H1 (cell line): Measurements from ENCODE around the gene ZNF367. TPM values are rescaled to one million over a fixed set of nuclear protein-coding genes. Genes with fewer than 3 reads are reported as not detected.

Experiments
- CTCF ChIA-PET: fragments of 300-600 bp; sonication (Branson Sonifier 250); formaldehyde crosslinking; loops from one replicate; lab custom pipeline; 2021; ENCODE audit not compliant: partially characterized antibody; lab: Charles Lee
- POLR2A ChIA-PET: fragments of 300-600 bp; sonication (Branson Sonifier 250); formaldehyde crosslinking; loops from one replicate; lab custom pipeline; 2021; ENCODE audit warnings: inconsistent platforms; ENCODE audit not compliant: partially characterized antibody; lab: Charles Lee
- DNase-seq, 2 experiments: peaks; one replicate each; pipeline versions ENCODE4 v3.0.0 to v3.0.0-alpha.2; 2010 to 2022; ENCODE audit warnings: low spot score in 2 of 2, low read depth in 1 of 2, mixed read lengths in 1 of 2
- FAIRE-seq: peaks from 2 replicates; lab custom pipeline; 2011; peaks lifted over from hg19 to GRCh38; lab: Jason Lieb, UNC
- H2AFZ ChIP-seq: 2 replicates; pipeline ENCODE4 v1.8.1; 2012; ENCODE audit warnings: low read length, inconsistent platforms
- H2AK5ac ChIP-seq: 2 replicates; pipeline ENCODE4 v1.6.1; 2013; ENCODE audit warnings: low read depth, low read length
- H2BK120ac ChIP-seq: replicated peaks from 2 replicates; pipeline ENCODE3; 2013; ENCODE audit warnings: low read depth, low read length, inconsistent platforms
- H2BK12ac ChIP-seq: 2 replicates; pipeline ENCODE4 v1.6.1; 2013; ENCODE audit warnings: low read depth, low read length
- H2BK15ac ChIP-seq: 2 replicates; pipeline ENCODE4 v1.6.1; 2013; ENCODE audit warnings: low read length
- H2BK20ac ChIP-seq: 2 replicates; pipeline ENCODE4 v1.6.1; 2013; ENCODE audit warnings: low read length
- H2BK5ac ChIP-seq: 2 replicates; pipeline ENCODE4 v1.6.1; 2013; ENCODE audit warnings: low read depth, low read length
- H3K14ac ChIP-seq: 2 replicates; pipeline ENCODE4 v1.6.1; 2013; ENCODE audit warnings: inconsistent platforms; ENCODE audit not compliant: insufficient read length
- H3K18ac ChIP-seq: 2 replicates; pipeline ENCODE4 v1.6.1; 2013; ENCODE audit warnings: low read length; ENCODE audit errors: extremely low read depth
- H3K23ac ChIP-seq: 2 replicates; pipeline ENCODE4 v1.6.1; 2013; ENCODE audit warnings: inconsistent platforms; ENCODE audit not compliant: insufficient read length
- H3K23me2 ChIP-seq: 2 replicates; pipeline ENCODE4 v1.6.1; 2013; ENCODE audit warnings: low read depth, low read length
- H3K27ac ChIP-seq: 2 replicates; pipeline ENCODE4 v1.6.1; 2011; ENCODE audit warnings: low read depth, low read length, inconsistent platforms
- H3K27me3 ChIP-seq, 4 experiments: replicated peaks in 1 of 4; 1 replicate in 1 of 4; 2 replicates in 3 of 4; pipeline versions ENCODE4 v1.6.1 to v1.8.1; 2011 to 2013; ENCODE audit warnings: low read length in 3 of 4, mild to moderate bottlenecking in 3 of 4, inconsistent platforms in 2 of 4, mixed read lengths in 2 of 4, moderate library complexity in 1 of 4; ENCODE audit not compliant: control insufficient read depth in 3 of 4, insufficient read depth in 3 of 4; ENCODE audit errors: extremely low read depth in 1 of 4
- H3K36me3 ChIP-seq, 4 experiments: 2 replicates each; pipeline versions ENCODE4 v1.6.1 to v1.8.1; 2011 to 2013; ENCODE audit warnings: mild to moderate bottlenecking in 4 of 4, low read length in 3 of 4, moderate library complexity in 2 of 4, control low read depth in 1 of 4, inconsistent platforms in 1 of 4; ENCODE audit not compliant: insufficient read depth in 4 of 4, control insufficient read depth in 2 of 4
- H3K4ac ChIP-seq: replicated peaks from 2 replicates; pipeline ENCODE3; 2013; ENCODE audit warnings: low read length, low read depth, mixed read lengths, inconsistent platforms; ENCODE audit not compliant: insufficient read length
- H3K4me1 ChIP-seq, 4 experiments: replicated peaks in 1 of 4; 1 replicate in 1 of 4; 2 replicates in 3 of 4; pipeline versions ENCODE4 v1.6.1 to v1.8.1; 2011 to 2013; ENCODE audit warnings: low read length in 3 of 4, inconsistent platforms in 2 of 4, mixed read lengths in 1 of 4; ENCODE audit not compliant: insufficient read depth in 4 of 4, control insufficient read depth in 3 of 4
- H3K4me2 ChIP-seq, 2 experiments: 2 replicates each; pipeline versions ENCODE4 v1.6.1 to v1.8.1; 2011 to 2013; ENCODE audit warnings: low read depth in 2 of 2, low read length in 2 of 2, control low read depth in 1 of 2, inconsistent platforms in 1 of 2, mild to moderate bottlenecking in 1 of 2; ENCODE audit not compliant: insufficient read depth in 1 of 2
- H3K4me3 ChIP-seq, 4 experiments: fragments of 200-600, 300-600 bp in 1 of 4; sonication (generic), shearing (Covaris generic), sonication (Bioruptor Twin) in 1 of 4; 2 replicates each; pipeline versions ENCODE4 v1.5.1 to v1.8.1; 2011 to 2016; ENCODE audit warnings: low read length in 4 of 4, low read depth in 3 of 4, control low read depth in 2 of 4, inconsistent platforms in 2 of 4, mild to moderate bottlenecking in 2 of 4, mixed read lengths in 1 of 4, moderate library complexity in 1 of 4; ENCODE audit not compliant: insufficient read depth in 2 of 4; ENCODE audit errors: extremely low read depth in 1 of 4
- H3K56ac ChIP-seq: replicated peaks from 2 replicates; pipeline ENCODE3; 2013; ENCODE audit warnings: low read depth, mild to moderate bottlenecking, mixed read lengths, low read length, inconsistent platforms; ENCODE audit not compliant: insufficient read length
- H3K79me1 ChIP-seq: 2 replicates; pipeline ENCODE4 v1.6.1; 2013; ENCODE audit warnings: low read depth, low read length, control low read depth
- H3K79me2 ChIP-seq, 2 experiments: 2 replicates each; pipeline versions ENCODE4 v1.6.1 to v1.8.1; 2012 to 2013; ENCODE audit warnings: low read length in 2 of 2, mild to moderate bottlenecking in 2 of 2, inconsistent platforms in 1 of 2; ENCODE audit not compliant: insufficient read depth in 2 of 2, control insufficient read depth in 1 of 2
- H3K9ac ChIP-seq, 4 experiments: replicated peaks in 1 of 4; 1 replicate in 1 of 4; 2 replicates in 3 of 4; pipeline versions ENCODE4 v1.6.1 to v1.8.1; 2011 to 2013; ENCODE audit warnings: low read depth in 3 of 4, low read length in 3 of 4, control low read depth in 2 of 4, mild to moderate bottlenecking in 2 of 4, moderate library complexity in 2 of 4, inconsistent platforms in 1 of 4; ENCODE audit errors: extremely low read depth in 1 of 4
- H3K9me3 ChIP-seq, 2 experiments: 2 replicates each; pipeline versions ENCODE4 v1.6.1 to v1.8.1; 2012 to 2013; ENCODE audit warnings: mild to moderate bottlenecking in 2 of 2, moderate library complexity in 2 of 2, control low read depth in 1 of 2, inconsistent platforms in 1 of 2, low read depth in 1 of 2, low read length in 1 of 2, mixed read lengths in 1 of 2; ENCODE audit not compliant: insufficient read depth in 2 of 2
- H4K20me1 ChIP-seq, 2 experiments: replicated peaks in 1 of 2; 2 replicates each; pipeline versions ENCODE3 to v1.8.1; 2011 to 2013; ENCODE audit warnings: inconsistent platforms in 2 of 2, low read length in 2 of 2, mild to moderate bottlenecking in 1 of 2; ENCODE audit not compliant: insufficient read depth in 2 of 2, control insufficient read depth in 1 of 2
- H4K5ac ChIP-seq: 2 replicates; pipeline ENCODE4 v1.6.1; 2013; ENCODE audit warnings: low read length, low read depth, mixed read lengths, inconsistent platforms; ENCODE audit not compliant: insufficient read length
- H4K8ac ChIP-seq: 2 replicates; pipeline ENCODE4 v1.8.0; 2013; ENCODE audit warnings: mild to moderate bottlenecking, moderate library complexity, low read length, inconsistent platforms; ENCODE audit not compliant: insufficient read depth; ENCODE audit errors: extremely low read depth
- H4K91ac ChIP-seq: replicated peaks from 2 replicates; pipeline ENCODE3; 2013; ENCODE audit warnings: low read length, mixed read lengths, inconsistent platforms; ENCODE audit not compliant: insufficient read length
- ASH2L ChIP-seq: fragments of 200-600, 300-600 bp; sonication (generic); IDR thresholded peaks from one replicate; pipeline ENCODE4 v1.7.1; 2017; ENCODE audit warnings: low read length
- CEBPB ChIP-seq: IDR thresholded peaks from 2 replicates; pipeline ENCODE4 v1.6.1; 2012; ENCODE audit warnings: low read depth, low read length
- EGR1 ChIP-seq: IDR thresholded peaks from 2 replicates; pipeline ENCODE4 v1.6.1; 2011; ENCODE audit warnings: low read depth, low read length, borderline replicate concordance
- GABPA ChIP-seq: IDR thresholded peaks from 2 replicates; pipeline ENCODE4 v1.6.1; 2011; ENCODE audit warnings: mild to moderate bottlenecking, low read length, moderate library complexity, borderline replicate concordance; ENCODE audit not compliant: insufficient read depth
- HDAC6 ChIP-seq: IDR thresholded peaks from one replicate; pipeline ENCODE4 v1.7.1; 2012; ENCODE audit warnings: low read depth, mild to moderate bottlenecking, inconsistent platforms, low read length, moderate library complexity
- NANOG ChIP-seq: IDR thresholded peaks from 2 replicates; pipeline ENCODE4 v1.6.1; 2011; ENCODE audit warnings: low read length, low read depth, mild to moderate bottlenecking, inconsistent platforms; ENCODE audit not compliant: insufficient read depth, poor library complexity, severe bottlenecking
- NRF1 ChIP-seq: IDR thresholded peaks from 2 replicates; pipeline ENCODE4 v1.6.1; 2011; ENCODE audit warnings: mild to moderate bottlenecking, low read depth, low read length, improper control_type of control experiment
- PHF8 ChIP-seq: fragments of 200-600 bp; sonication (generic); conservative IDR thresholded peaks from 2 replicates; pipeline ENCODE4 v1.7.1; 2012; ENCODE audit warnings: low read depth, mild to moderate bottlenecking, inconsistent platforms, low read length, moderate library complexity
- RNF2 ChIP-seq: fragments of 200-900, 300-1000 bp; sonication (generic); IDR thresholded peaks from 2 replicates; pipeline ENCODE4 v1.7.1; 2016; ENCODE audit warnings: borderline replicate concordance, low read depth, mild to moderate bottlenecking, antibody characterized with exemption, low read length; ENCODE audit not compliant: poor library complexity, severe bottlenecking; ENCODE audit errors: missing control alignments
- TAF7 ChIP-seq: optimal IDR thresholded peaks from 2 replicates; pipeline ENCODE3; 2011; ENCODE audit warnings: low read depth, mild to moderate bottlenecking, inconsistent platforms, low read length, moderate library complexity, borderline replicate concordance
- TBP ChIP-seq: IDR thresholded peaks from 2 replicates; pipeline ENCODE4 v1.6.1; 2011; ENCODE audit warnings: low read depth, low read length, improper control_type of control experiment
- WGBS, 2 experiments: shearing (Covaris generic) in 1 of 2; methylation state at CpG; one replicate each; pipeline versions ENCODE4 v1.1.6 to v1.1.7; 2013 to 2015; ENCODE audit warnings: low lambda C conversion rate in 2 of 2, mixed read lengths in 2 of 2, inconsistent platforms in 1 of 2, low coverage in 1 of 2, missing lambda C conversion rate in 1 of 2; ENCODE audit not compliant: insufficient replicate concordance in 2 of 2, insufficient coverage in 1 of 2, insufficient read length in 1 of 2; ENCODE audit errors: extremely low coverage in 1 of 2, missing lambda C conversion rate in 1 of 2; 5-methylcytosine and 5-hydroxymethylcytosine counted together
- polyA plus RNA-seq, 7 experiments: library from polyadenylated mRNA; depleted of rRNA in 3 of 7; stranded (reverse) in 5 of 7; unstranded in 2 of 7; fragments of >200 nt in 5 of 7; fragments of 200-250 nt in 2 of 7; gene quantifications; 1 replicate in 5 of 7; 2 replicates in 1 of 7; 4 replicates in 1 of 7; pipeline versions ENCODE4 v1.2.1 to v1.2.3, GENCODE V29; 2011 to 2013; ENCODE audit warnings: missing spikeins in 2 of 7, mixed read lengths in 2 of 7
- total RNA-seq: library from RNA; stranded (reverse); fragmentation: NEBNext Ultra II Directional; extraction: Animal tissue kit (Norgen Biotek cat#: 25700); gene quantifications from 2 replicates; pipeline ENCODE4 v1.2.1, GENCODE V29; 2021

ZNF367 gene
- total and polyA plus RNA-seq, 2 of the 8 experiments (the other 6 are each of a cell fraction or from before 2014, with no cell fraction given): 2.2 to 8.2 TPM

DNA sequence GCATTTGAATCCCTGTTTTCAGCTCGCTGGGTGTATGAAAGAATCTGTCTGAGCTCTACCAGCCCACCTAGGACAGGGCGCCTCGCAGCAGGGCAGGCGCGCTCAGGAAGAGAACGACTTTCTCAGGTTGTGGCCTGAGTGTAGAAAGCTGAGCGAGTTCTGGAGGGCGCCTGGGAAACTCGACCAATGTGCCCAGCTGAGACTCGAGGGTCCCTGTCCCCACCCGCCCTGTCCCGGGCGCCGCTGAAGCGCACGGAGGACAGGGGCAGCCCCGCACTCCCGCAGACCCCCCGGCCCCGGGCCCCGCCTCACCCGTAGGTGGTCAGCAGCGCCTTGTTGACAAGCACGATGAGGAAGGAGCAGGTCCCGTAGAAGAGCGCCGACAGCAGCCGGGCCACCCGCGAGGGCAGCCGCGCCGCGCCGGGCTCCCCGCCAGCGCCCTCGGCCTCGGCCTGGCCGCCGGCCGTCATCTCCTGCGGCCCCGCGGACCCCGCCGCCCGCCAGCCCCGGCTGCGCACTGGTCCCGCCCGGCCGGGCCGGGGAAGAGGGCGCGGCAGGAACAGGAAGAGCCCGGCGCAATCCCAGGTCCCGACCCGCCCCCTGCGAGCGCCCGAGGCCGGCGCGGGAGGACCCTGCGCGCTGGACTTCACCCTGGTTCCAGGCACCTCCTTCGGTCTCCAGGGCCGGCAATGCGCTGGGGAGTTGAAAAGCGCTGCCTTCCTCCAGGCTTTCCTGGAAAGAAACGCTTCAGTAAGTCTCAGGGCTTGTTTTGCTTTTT lies 34.8 kb downstream of the ZNF367 start, which contains the start of gene SLC35D2:
TSS of gene SLC35D2 (minus strand) at position 547 of the 778 bp plus-strand sequence. CDS start at position 470, 77 bp downstream.
- Histone ChIP-seq H4K8ac (no peak within 1 kb of the TSS), H2AFZ (peak within 1 kb of the TSS; percentile 47; the same call in 1 of the 2 replicates), H2AK5ac (no peak within 1 kb of the TSS), H2BK15ac (no peak within 1 kb of the TSS), H3K36me3 (peaks cover 0 to 26% (median 12%) of the 10 kb centered on the region in 4 experiments; a peak in 4 of 8 replicates), H3K9ac (peak within 1 kb of the TSS; percentile 11 to 91 (median 38); a peak in 3 of 7 replicates), H3K4me2 (peak within 1 kb of the TSS; percentile 78 to 89), H2BK5ac (no peak within 1 kb of the TSS), H2BK12ac (no peak within 1 kb of the TSS), H3K79me2 (no peaks in the 10 kb centered on the region), H2BK120ac (no peak within 1 kb of the TSS), H3K27me3 (no peaks in the 10 kb centered on the region), H3K14ac (no peak within 1 kb of the TSS), H3K4ac (no peak within 1 kb of the TSS), H3K23ac (no peak within 1 kb of the TSS), H3K23me2 (peaks cover 4% of the 10 kb centered on the region; the same call in 1 of the 2 replicates), H3K4me1 (peaks cover 0 to 5% (median 1%) of the 10 kb centered on the region in 4 experiments; a peak in 3 of 7 replicates), H2BK20ac (no peak within 1 kb of the TSS), H3K27ac (no peak within 1 kb of the TSS), H4K20me1 (no peaks in the 10 kb centered on the region), H4K91ac (no peak within 1 kb of the TSS), H4K5ac (no peak within 1 kb of the TSS), H3K56ac (no peak within 1 kb of the TSS), H3K4me3 (peak within 1 kb of the TSS; percentile 42 to 69 (median 62)), H3K79me1 (no peaks in the 10 kb centered on the region; the same call in 1 of the 2 replicates), H3K18ac (0 out of 2 replicates have a peak within 1 kb of the TSS, but pooled peaks have one; percentile 26), H3K9me3 (no peaks in the 10 kb centered on the region)
- ChIA-PET CTCF (interaction anchor here (0.6 to 2.2 kb wide), 3 partner anchors 10 to 65 kb away, joined by 4 to 7 read pairs (median 6); no protein-coding TSS in a partner anchor), POLR2A (no interaction called here)
- FAIRE-seq (no peak), DNase-seq (peak in 1 of 2 experiments; percentile 74)
- 3% methylated on average over 30 of the region's 73 CpGs; no CpG with 5 or more reads in 1 of the 2 experiments for WGBS, 2 experiments
- TF ChIP-seq ASH2L (no peak), RNF2 (no peak), PHF8 (0 out of 2 replicates have a peak, but pooled peaks have one; percentile 43), GABPA (peak; percentile 53; the same call in 1 of the 2 replicates), HDAC6 (no peak), NRF1 (no peak), EGR1 (0 out of 2 replicates have a peak, but pooled peaks have one; percentile 15), NANOG (no peak), TBP (peak; percentile 50; the same call in 1 of the 2 replicates), CEBPB (no peak), TAF7 (peak; percentile 31)
